ENCODE data around the gene NEU4. TPM values are rescaled to one million over a fixed set of nuclear protein-coding genes. Genes with fewer than 3 reads are reported as not detected.
"Not testable (repeated sequence)": the region's sequence is repeated elsewhere in the genome, so short reads cannot be mapped to it uniquely, and the experiment has no call there.

The NEU4 gene
- total and polyA plus RNA-seq, 11 donors: 0.07 to 1.4 (median 0.45) TPM; not detected in 4

- no peak overlapping the region for H3K4me3 ChIP-seq
- no peak overlapping the region for H3K27ac ChIP-seq
- WGBS, 4 donors: 74 to 85% (median 83%) methylated on average over 11 to 25 of the region's 25 CpGs
- TF ChIP-seq POLR2A (IDR thresholded peaks at IDR 0.05): no peak
- TF ChIP-seq, protein P1, sequence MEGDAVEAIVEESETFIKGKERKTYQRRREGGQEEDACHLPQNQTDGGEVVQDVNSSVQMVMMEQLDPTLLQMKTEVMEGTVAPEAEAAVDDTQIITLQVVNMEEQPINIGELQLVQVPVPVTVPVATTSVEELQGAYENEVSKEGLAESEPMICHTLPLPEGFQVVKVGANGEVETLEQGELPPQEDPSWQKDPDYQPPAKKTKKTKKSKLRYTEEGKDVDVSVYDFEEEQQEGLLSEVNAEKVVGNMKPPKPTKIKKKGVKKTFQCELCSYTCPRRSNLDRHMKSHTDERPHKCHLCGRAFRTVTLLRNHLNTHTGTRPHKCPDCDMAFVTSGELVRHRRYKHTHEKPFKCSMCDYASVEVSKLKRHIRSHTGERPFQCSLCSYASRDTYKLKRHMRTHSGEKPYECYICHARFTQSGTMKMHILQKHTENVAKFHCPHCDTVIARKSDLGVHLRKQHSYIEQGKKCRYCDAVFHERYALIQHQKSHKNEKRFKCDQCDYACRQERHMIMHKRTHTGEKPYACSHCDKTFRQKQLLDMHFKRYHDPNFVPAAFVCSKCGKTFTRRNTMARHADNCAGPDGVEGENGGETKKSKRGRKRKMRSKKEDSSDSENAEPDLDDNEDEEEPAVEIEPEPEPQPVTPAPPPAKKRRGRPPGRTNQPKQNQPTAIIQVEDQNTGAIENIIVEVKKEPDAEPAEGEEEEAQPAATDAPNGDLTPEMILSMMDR (IDR thresholded peaks at IDR 0.05): no peak
- intact Hi-C loops (cut with DNase I): no loop called here
- peaks cover 0 to 17% (median 1%) of the 10 kb centered on the region in 12 donors for H3K4me1 ChIP-seq
- H3K27me3 ChIP-seq: no peaks in the 10 kb centered on the region
- DNase-seq (peak in 2 of 5 donors; percentile 21 to 52), ATAC-seq (no peak)
- H3K9me3 ChIP-seq: no peaks in the 10 kb centered on the region
- H3K36me3 ChIP-seq: no peaks in the 10 kb centered on the region
Observed at GRCh38 chr2:241818229-241818942, 9.4 kb downstream of the NEU4 start.

DNA sequence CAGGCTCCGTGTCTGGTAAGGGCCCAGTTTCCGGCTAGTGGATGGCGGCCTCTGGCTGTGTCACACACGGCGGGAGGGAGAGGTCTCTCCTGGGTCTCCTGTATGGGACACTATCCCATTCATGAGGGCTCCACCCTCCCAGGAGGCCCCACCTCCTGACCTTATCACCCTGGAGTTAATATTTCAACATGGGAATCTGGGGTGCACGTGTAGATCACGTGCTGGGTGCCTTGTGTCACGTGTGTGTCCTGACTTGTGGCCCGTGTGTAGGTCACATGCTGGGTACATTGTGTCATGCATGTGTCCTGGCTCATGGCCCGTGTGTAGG lies 9.9 kb downstream of the NEU4 start:
- DNase-seq (no peak), ATAC-seq (no peak)
- Histone ChIP-seq H3K4me1 (peaks cover 0 to 17% (median 0%) of the 10 kb centered on the region in 12 donors), H3K27me3 (no peaks in the 10 kb centered on the region), H3K4me3 (no peak overlapping the region), H3K36me3 (no peaks in the 10 kb centered on the region), H3K9me3 (no peaks in the 10 kb centered on the region), H3K27ac (no peak overlapping the region)
- TF ChIP-seq, protein P1 (IDR thresholded peaks at IDR 0.05): no peak
- TF ChIP-seq POLR2A (IDR thresholded peaks at IDR 0.05): no peak
- intact Hi-C loops (cut with DNase I): no loop called here
- WGBS, 4 donors: 74 to 93% (median 79%) methylated on average over 10 of the region's 10 CpGs

DNA sequence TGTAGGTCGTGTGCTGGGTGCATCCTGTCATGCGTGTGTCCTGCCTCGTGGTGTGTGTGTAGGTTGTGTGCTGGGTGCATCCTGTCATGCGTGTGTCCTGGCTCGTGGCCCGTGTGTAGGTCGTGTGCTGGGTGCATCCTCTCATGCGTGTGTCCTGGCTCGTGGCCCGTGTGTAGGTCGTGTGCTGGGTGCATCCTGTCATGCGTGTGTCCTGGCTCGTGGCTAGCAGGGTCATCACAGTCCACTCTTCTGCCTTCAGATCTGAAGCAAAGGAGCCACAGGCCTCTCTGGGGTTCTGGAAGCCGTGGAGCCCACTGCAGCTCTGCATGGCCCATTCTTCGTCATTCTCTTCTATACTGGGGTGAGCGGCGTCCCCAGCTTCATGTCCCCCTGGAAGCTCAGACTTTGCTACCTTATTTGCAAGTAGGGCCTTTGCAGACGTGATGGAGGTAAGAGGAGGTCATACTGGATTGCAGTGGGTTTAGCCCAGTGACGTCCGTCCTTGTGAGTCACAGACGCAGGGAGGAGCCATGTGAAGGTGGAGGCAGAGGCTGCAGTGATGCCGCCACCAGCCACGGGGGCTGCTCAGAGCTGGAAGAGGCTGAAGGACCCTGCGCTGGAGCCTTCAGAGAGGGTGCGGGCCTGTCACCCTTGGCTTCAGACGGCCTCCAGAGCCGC lies 11.1 kb downstream of the NEU4 start:
- H3K4me1 ChIP-seq: peaks cover 0 to 17% (median 0%) of the 10 kb centered on the region in 12 donors
- intact Hi-C loops (cut with DNase I); H3K36me3 ChIP-seq; ATAC-seq; H3K27me3 ChIP-seq; H3K27ac ChIP-seq; H3K4me3 ChIP-seq; H3K9me3 ChIP-seq: not testable (repeated sequence)
- peak in 2 of 5 donors; percentile 16 to 40 for DNase-seq
- 83 to 93% (median 85%) methylated on average over 16 to 27 of the region's 27 CpGs for WGBS, 4 donors

GRCh38 chr2:241820625-241821384 lies 11.8 kb downstream of the NEU4 start:
- H3K9me3 ChIP-seq: no peaks in the 10 kb centered on the region
- peak overlapping the region in 6 of 12 donors; percentile 14 to 29 (median 20) for H3K4me3 ChIP-seq
- no peaks in the 10 kb centered on the region for H3K27me3 ChIP-seq
- ATAC-seq (peak in 1 of 4 donors; percentile 11), DNase-seq (peak in 2 of 5 donors; percentile 21 to 65)
- no peaks in the 10 kb centered on the region for H3K36me3 ChIP-seq
- intact Hi-C loops (cut with DNase I): no loop called here
- peak overlapping the region in 5 of 12 donors; percentile 5 to 67 (median 25) for H3K27ac ChIP-seq
- peaks cover 0 to 17% (median 0%) of the 10 kb centered on the region in 12 donors for H3K4me1 ChIP-seq
- WGBS, 4 donors: 74 to 87% (median 82%) methylated on average over 16 to 31 of the region's 31 CpGs
- TF ChIP-seq, protein P1 (IDR thresholded peaks at IDR 0.05): no peak
- no peak for TF ChIP-seq POLR2A (IDR thresholded peaks at IDR 0.05)

Measured in heart left ventricle (tissue), 16 donors.